ENCODE measurements around the gene NABP1. TPM values are rescaled to one million over a fixed set of nuclear protein-coding genes. Genes with fewer than 3 reads are reported as not detected.

The NABP1 gene
- total RNA-seq, 1 experiment from 2014 or later, result 38.7 TPM

- DNase-seq (ENCODE audit: low read depth, low spot score) (no peak), ATAC-seq (no peak)
- CTCF ChIA-PET, result no interaction called here
- Histone ChIP-seq H3K36me3 (ENCODE audit: control insufficient read depth, insufficient read depth, low read length) (no peaks in the 10 kb centered on the region), H3K4me1 (ENCODE audit: control insufficient read depth, insufficient read depth, low read length) (no peaks in the 10 kb centered on the region), H3K27ac (ENCODE audit: low read length) (no peak overlapping the region), H3K9me3 (ENCODE audit: control insufficient read depth, insufficient read depth, low read depth, low read length) (no peaks in the 10 kb centered on the region), H3K27me3 (ENCODE audit: control insufficient read depth, insufficient read depth, low read length) (no peaks in the 10 kb centered on the region), H3K4me3 (ENCODE audit: low read depth in 2 of 2, low read length in 2 of 2) (no peak overlapping the region)
- in situ Hi-C loops (cut with HindIII; ENCODE audit: low pct_unique_long_range_greater_than_20kb, low sequenced_read_pairs) (no loop called here), intact Hi-C loops (cut with micrococcal nuclease; ENCODE audit: unreplicated experiment) (no loop called here)
- TF ChIP-seq, protein P1, sequence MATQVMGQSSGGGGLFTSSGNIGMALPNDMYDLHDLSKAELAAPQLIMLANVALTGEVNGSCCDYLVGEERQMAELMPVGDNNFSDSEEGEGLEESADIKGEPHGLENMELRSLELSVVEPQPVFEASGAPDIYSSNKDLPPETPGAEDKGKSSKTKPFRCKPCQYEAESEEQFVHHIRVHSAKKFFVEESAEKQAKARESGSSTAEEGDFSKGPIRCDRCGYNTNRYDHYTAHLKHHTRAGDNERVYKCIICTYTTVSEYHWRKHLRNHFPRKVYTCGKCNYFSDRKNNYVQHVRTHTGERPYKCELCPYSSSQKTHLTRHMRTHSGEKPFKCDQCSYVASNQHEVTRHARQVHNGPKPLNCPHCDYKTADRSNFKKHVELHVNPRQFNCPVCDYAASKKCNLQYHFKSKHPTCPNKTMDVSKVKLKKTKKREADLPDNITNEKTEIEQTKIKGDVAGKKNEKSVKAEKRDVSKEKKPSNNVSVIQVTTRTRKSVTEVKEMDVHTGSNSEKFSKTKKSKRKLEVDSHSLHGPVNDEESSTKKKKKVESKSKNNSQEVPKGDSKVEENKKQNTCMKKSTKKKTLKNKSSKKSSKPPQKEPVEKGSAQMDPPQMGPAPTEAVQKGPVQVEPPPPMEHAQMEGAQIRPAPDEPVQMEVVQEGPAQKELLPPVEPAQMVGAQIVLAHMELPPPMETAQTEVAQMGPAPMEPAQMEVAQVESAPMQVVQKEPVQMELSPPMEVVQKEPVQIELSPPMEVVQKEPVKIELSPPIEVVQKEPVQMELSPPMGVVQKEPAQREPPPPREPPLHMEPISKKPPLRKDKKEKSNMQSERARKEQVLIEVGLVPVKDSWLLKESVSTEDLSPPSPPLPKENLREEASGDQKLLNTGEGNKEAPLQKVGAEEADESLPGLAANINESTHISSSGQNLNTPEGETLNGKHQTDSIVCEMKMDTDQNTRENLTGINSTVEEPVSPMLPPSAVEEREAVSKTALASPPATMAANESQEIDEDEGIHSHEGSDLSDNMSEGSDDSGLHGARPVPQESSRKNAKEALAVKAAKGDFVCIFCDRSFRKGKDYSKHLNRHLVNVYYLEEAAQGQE (IDR thresholded peaks at IDR 0.05; ENCODE audit: insufficient read depth in 1 of 2, low read depth in 2 of 2, low read length in 1 of 2), result no peak
- TF ChIP-seq, protein P2, sequence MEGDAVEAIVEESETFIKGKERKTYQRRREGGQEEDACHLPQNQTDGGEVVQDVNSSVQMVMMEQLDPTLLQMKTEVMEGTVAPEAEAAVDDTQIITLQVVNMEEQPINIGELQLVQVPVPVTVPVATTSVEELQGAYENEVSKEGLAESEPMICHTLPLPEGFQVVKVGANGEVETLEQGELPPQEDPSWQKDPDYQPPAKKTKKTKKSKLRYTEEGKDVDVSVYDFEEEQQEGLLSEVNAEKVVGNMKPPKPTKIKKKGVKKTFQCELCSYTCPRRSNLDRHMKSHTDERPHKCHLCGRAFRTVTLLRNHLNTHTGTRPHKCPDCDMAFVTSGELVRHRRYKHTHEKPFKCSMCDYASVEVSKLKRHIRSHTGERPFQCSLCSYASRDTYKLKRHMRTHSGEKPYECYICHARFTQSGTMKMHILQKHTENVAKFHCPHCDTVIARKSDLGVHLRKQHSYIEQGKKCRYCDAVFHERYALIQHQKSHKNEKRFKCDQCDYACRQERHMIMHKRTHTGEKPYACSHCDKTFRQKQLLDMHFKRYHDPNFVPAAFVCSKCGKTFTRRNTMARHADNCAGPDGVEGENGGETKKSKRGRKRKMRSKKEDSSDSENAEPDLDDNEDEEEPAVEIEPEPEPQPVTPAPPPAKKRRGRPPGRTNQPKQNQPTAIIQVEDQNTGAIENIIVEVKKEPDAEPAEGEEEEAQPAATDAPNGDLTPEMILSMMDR (IDR thresholded peaks at IDR 0.05), result no peak
- TF ChIP-seq SIN3A (IDR thresholded peaks at IDR 0.05; ENCODE audit: borderline replicate concordance, insufficient read depth, low read depth, low read length) (no peak), POLR2AphosphoS5 (IDR thresholded peaks at IDR 0.05; ENCODE audit: low read depth, low read length) (no peak), TCF7L2 (IDR thresholded peaks at IDR 0.05; ENCODE audit: low read depth, low read length) (no peak)
- no TSS peak for BruUV-seq (replicated peaks)
- POLR2A ChIA-PET, result no interaction called here
Observed at GRCh38 chr2:191721331-191721730, 43.4 kb downstream of the NABP1 start.

- no peak overlapping the region for H3K4me3 ChIP-seq (ENCODE audit: low read depth in 2 of 2, low read length in 2 of 2)
- no peak overlapping the region for H3K27ac ChIP-seq (ENCODE audit: low read length)
- no peaks in the 10 kb centered on the region for H3K9me3 ChIP-seq (ENCODE audit: control insufficient read depth, insufficient read depth, low read depth, low read length)
- TF ChIP-seq SIN3A (IDR thresholded peaks at IDR 0.05; ENCODE audit: borderline replicate concordance, insufficient read depth, low read depth, low read length) (no peak), TCF7L2 (IDR thresholded peaks at IDR 0.05; ENCODE audit: low read depth, low read length) (no peak), POLR2AphosphoS5 (IDR thresholded peaks at IDR 0.05; ENCODE audit: low read depth, low read length) (no peak)
- TF ChIP-seq, protein P2 (IDR thresholded peaks at IDR 0.05), result no peak
- TF ChIP-seq, protein P1 (IDR thresholded peaks at IDR 0.05; ENCODE audit: insufficient read depth in 1 of 2, low read depth in 2 of 2, low read length in 1 of 2), result no peak
- H3K4me1 ChIP-seq (ENCODE audit: control insufficient read depth, insufficient read depth, low read length), result no peaks in the 10 kb centered on the region
- no peaks in the 10 kb centered on the region for H3K36me3 ChIP-seq (ENCODE audit: control insufficient read depth, insufficient read depth, low read length)
- CTCF ChIA-PET, result no interaction called here
- intact Hi-C loops (cut with micrococcal nuclease; ENCODE audit: unreplicated experiment), result no loop called here
- in situ Hi-C loops (cut with HindIII; ENCODE audit: low pct_unique_long_range_greater_than_20kb, low sequenced_read_pairs), result no loop called here
- no peaks in the 10 kb centered on the region for H3K27me3 ChIP-seq (ENCODE audit: control insufficient read depth, insufficient read depth, low read length)
- DNase-seq (ENCODE audit: low read depth, low spot score) (no peak), ATAC-seq (no peak)
- POLR2A ChIA-PET, result no interaction called here
- BruUV-seq (replicated peaks), result no TSS peak
Observed at GRCh38 chr2:191724015-191724414, 46.1 kb downstream of the NABP1 start.
